GM23248 (cell line): ENCODE data around the gene KDM8.

ENCODE experiments used
- EZH2 ChIP-seq: fragments of 200-600 bp; sonication (generic); IDR thresholded peaks from 2 replicates; pipeline ENCODE4 v1.6.1; 2018; ENCODE audit warnings: antibody characterized with exemption, mild to moderate bottlenecking; ENCODE audit not compliant: insufficient read depth, poor library complexity, severe bottlenecking
- EZH2phosphoT487 ChIP-seq: fragments of 200-600 bp; sonication (generic); IDR thresholded peaks from 2 replicates; pipeline ENCODE4 v1.6.1; 2018; ENCODE audit warnings: antibody characterized with exemption, moderate library complexity, mild to moderate bottlenecking, low read depth; ENCODE audit not compliant: insufficient read depth

DNA sequence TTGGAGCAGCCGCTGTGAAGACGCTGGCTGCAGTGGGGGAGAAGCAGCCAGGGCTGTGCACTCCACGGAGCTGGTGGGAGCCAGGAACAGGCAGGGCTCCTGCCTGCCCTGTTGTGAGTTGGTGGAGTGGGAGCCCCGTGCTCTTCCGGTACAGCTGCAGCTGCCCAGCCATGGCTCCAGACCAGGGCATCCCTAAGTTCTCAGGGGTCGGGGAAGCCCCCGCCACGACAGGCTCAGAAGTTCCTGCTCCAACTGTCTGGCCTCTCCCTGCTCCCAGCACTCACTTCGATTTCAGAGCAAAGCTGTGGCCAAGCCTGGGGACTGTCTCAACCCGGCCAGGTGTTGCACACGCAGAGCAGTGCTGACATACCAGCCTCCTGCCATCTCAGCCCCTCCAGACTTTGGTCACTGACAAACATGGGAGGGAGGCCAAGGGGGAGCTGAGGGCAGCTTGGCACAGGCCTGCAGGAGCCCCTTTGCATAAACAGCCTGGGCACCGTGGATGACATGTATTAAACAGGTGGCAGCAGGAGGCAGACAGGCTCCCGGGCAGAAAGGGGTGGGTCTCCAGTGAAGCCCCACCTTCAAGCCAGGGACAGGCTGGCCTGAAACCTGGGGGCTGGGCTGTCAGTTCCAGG is 13.9 kb upstream of the KDM8 start:
- TF ChIP-seq EZH2phosphoT487 = no peak
- no peak for TF ChIP-seq EZH2
